ENCODE results near the gene ABCB11. TPM values are rescaled to one million over a fixed set of nuclear protein-coding genes. Genes with fewer than 3 reads are reported as not detected.
"Not testable (repeated sequence)": the region's sequence is repeated elsewhere in the genome, so short reads cannot be mapped to it uniquely, and the experiment has no call there.

The ABCB11 gene
- total and polyA plus RNA-seq, 2 donors (not counting 3 experiments of a cell fraction or from before 2014, with no cell fraction given): 0.22 to 0.44 TPM

- intact Hi-C loops (cut with micrococcal nuclease) (no loop called here), dilution Hi-C loops (cut with MboI; ENCODE audit: extremely low pct_ligation_motif_present, low sequenced_read_pairs) (no loop called here)
- ChIA-PET POLR2A (no interaction called here), CTCF (interaction anchor here (1.4 kb wide), 1 partner anchor 11 kb away, joined by 5 read pairs; no protein-coding TSS in a partner anchor)
- Histone ChIP-seq H4K20me1 (replicated peaks; ENCODE audit: control insufficient read depth, extremely low read depth, insufficient read depth, low read length) (no peaks in the 10 kb centered on the region), H3K9ac (replicated peaks; ENCODE audit: extremely low read depth, insufficient read depth, low read length) (no peak overlapping the region), H3K27ac (ENCODE audit: insufficient read depth, low read depth, low read length) (no peak overlapping the region), H3K4me3 (replicated peaks in 1 of 3; ENCODE audit: insufficient read depth in 1 of 3, low read depth in 1 of 3, low read length in 3 of 3) (no peak overlapping the region), H3K4me2 (ENCODE audit: insufficient read depth, low read length) (no peak overlapping the region), H3K36me3 (ENCODE audit: control insufficient read depth in 2 of 2, extremely low read depth in 1 of 2, insufficient read depth in 2 of 2, low read length in 2 of 2) (no peaks in the 10 kb centered on the region), H2AFZ (ENCODE audit: low read depth, low read length) (no peak overlapping the region), H3K9me3 (replicated peaks; ENCODE audit: control insufficient read depth, insufficient read depth, low read length) (no peaks in the 10 kb centered on the region), H3K4me1 (ENCODE audit: control insufficient read depth, extremely low read depth, insufficient read depth, low read length) (peaks cover 5% of the 10 kb centered on the region), H3K9me1 (replicated peaks; ENCODE audit: control insufficient read depth, extremely low read depth, insufficient read depth, low read length) (no peaks in the 10 kb centered on the region), H3K79me2 (ENCODE audit: control insufficient read depth, insufficient read depth, low read length) (no peaks in the 10 kb centered on the region), H3K27me3 (ENCODE audit: control insufficient read depth in 2 of 2, insufficient read depth in 2 of 2, low read length in 2 of 2) (no peaks in the 10 kb centered on the region)
- DNase-seq (ENCODE audit: low read depth, low spot score) (no peak), FAIRE-seq (no peak)
- BruUV-seq (replicated peaks): no TSS peak
- no peak for TF ChIP-seq POLR2AphosphoS5 (IDR thresholded peaks at IDR 0.05; ENCODE audit: insufficient read depth, low read depth, low read length)
- TF ChIP-seq FOS (IDR thresholded peaks at IDR 0.05; ENCODE audit: borderline replicate concordance, insufficient read depth, low read length): no peak
- TF ChIP-seq MAX (IDR thresholded peaks at IDR 0.05; ENCODE audit: insufficient read depth, insufficient read length): no peak
- no peak for TF ChIP-seq JUN (IDR thresholded peaks at IDR 0.05; ENCODE audit: borderline replicate concordance, insufficient read depth, insufficient read length, low read depth)
- TF ChIP-seq POLR2A (IDR thresholded peaks at IDR 0.05; ENCODE audit: low read depth, low read length): no peak
- TF ChIP-seq EZH2 (IDR thresholded peaks at IDR 0.05; ENCODE audit: borderline replicate concordance, low read depth, low read length, severe bottlenecking): no peak
- no peak for TF ChIP-seq MYC (IDR thresholded peaks at IDR 0.05; ENCODE audit: low read depth, low read length)
- TF ChIP-seq GATA2 (IDR thresholded peaks at IDR 0.05; ENCODE audit: insufficient read depth, insufficient read length, low read depth, low read length): no peak
- TF ChIP-seq CTCF (IDR thresholded peaks at IDR 0.05; ENCODE audit: extremely low read depth in 1 of 2, insufficient read depth in 1 of 2, low read depth in 1 of 2, low read length in 2 of 2): no peak
Observed at GRCh38 chr2:169065422-169065821, 34.3 kb upstream of the ABCB11 start.

- H3K4me3 ChIP-seq (replicated peaks in 1 of 3; ENCODE audit: insufficient read depth in 1 of 3, low read depth in 1 of 3, low read length in 3 of 3); H4K20me1 ChIP-seq (replicated peaks; ENCODE audit: control insufficient read depth, extremely low read depth, insufficient read depth, low read length); dilution Hi-C loops (cut with MboI; ENCODE audit: extremely low pct_ligation_motif_present, low sequenced_read_pairs); H3K9me1 ChIP-seq (replicated peaks; ENCODE audit: control insufficient read depth, extremely low read depth, insufficient read depth, low read length); H3K4me2 ChIP-seq (ENCODE audit: insufficient read depth, low read length); H3K36me3 ChIP-seq (ENCODE audit: control insufficient read depth in 2 of 2, extremely low read depth in 1 of 2, insufficient read depth in 2 of 2, low read length in 2 of 2); POLR2A ChIA-PET; H3K4me1 ChIP-seq (ENCODE audit: control insufficient read depth, extremely low read depth, insufficient read depth, low read length); FAIRE-seq; DNase-seq (ENCODE audit: low read depth, low spot score); H3K27me3 ChIP-seq (ENCODE audit: control insufficient read depth in 2 of 2, insufficient read depth in 2 of 2, low read length in 2 of 2); intact Hi-C loops (cut with micrococcal nuclease); BruUV-seq (replicated peaks); CTCF ChIA-PET; H3K27ac ChIP-seq (ENCODE audit: insufficient read depth, low read depth, low read length); H3K9me3 ChIP-seq (replicated peaks; ENCODE audit: control insufficient read depth, insufficient read depth, low read length); H3K79me2 ChIP-seq (ENCODE audit: control insufficient read depth, insufficient read depth, low read length); H3K9ac ChIP-seq (replicated peaks; ENCODE audit: extremely low read depth, insufficient read depth, low read length); H2AFZ ChIP-seq (ENCODE audit: low read depth, low read length): not testable (repeated sequence)
Observed at GRCh38 chr2:169064199-169064598, 33.1 kb upstream of the ABCB11 start.

- H4K20me1 ChIP-seq (replicated peaks; ENCODE audit: control insufficient read depth, extremely low read depth, insufficient read depth, low read length); POLR2A ChIA-PET; H3K9me1 ChIP-seq (replicated peaks; ENCODE audit: control insufficient read depth, extremely low read depth, insufficient read depth, low read length); H3K4me3 ChIP-seq (replicated peaks in 1 of 3; ENCODE audit: insufficient read depth in 1 of 3, low read depth in 1 of 3, low read length in 3 of 3); DNase-seq (ENCODE audit: low read depth, low spot score); intact Hi-C loops (cut with micrococcal nuclease); H3K4me1 ChIP-seq (ENCODE audit: control insufficient read depth, extremely low read depth, insufficient read depth, low read length); H3K27me3 ChIP-seq (ENCODE audit: control insufficient read depth in 2 of 2, insufficient read depth in 2 of 2, low read length in 2 of 2); H3K9me3 ChIP-seq (replicated peaks; ENCODE audit: control insufficient read depth, insufficient read depth, low read length); dilution Hi-C loops (cut with MboI; ENCODE audit: extremely low pct_ligation_motif_present, low sequenced_read_pairs); H3K79me2 ChIP-seq (ENCODE audit: control insufficient read depth, insufficient read depth, low read length); H3K9ac ChIP-seq (replicated peaks; ENCODE audit: extremely low read depth, insufficient read depth, low read length); H3K27ac ChIP-seq (ENCODE audit: insufficient read depth, low read depth, low read length); FAIRE-seq; H3K36me3 ChIP-seq (ENCODE audit: control insufficient read depth in 2 of 2, extremely low read depth in 1 of 2, insufficient read depth in 2 of 2, low read length in 2 of 2); H3K4me2 ChIP-seq (ENCODE audit: insufficient read depth, low read length); H2AFZ ChIP-seq (ENCODE audit: low read depth, low read length); BruUV-seq (replicated peaks): not testable (repeated sequence)
- CTCF ChIA-PET: interaction anchor here (0.5 kb wide), 1 partner anchor 829 kb away, joined by 3 read pairs; no protein-coding TSS in a partner anchor
Observed at GRCh38 chr2:169054575-169054974, 23.5 kb upstream of the ABCB11 start.

Measured in endothelial cell of umbilical vein (primary cell).